Stimulated activated memory B cell treated with anti-CD40 and anti-IgM and Interleukin-4, amounts not matched to agents 10 μg/mL and 1 μg/mL and 100 μg/mL, for 72 hours (primary cell): Measurements from ENCODE around the gene FLNA.
"Not testable (repeated sequence)": the region's sequence is repeated elsewhere in the genome, so short reads cannot be mapped to it uniquely, and the experiment has no call there.

Experiments
- ATAC-seq: fragments of 150-1000 bp; cut with Tn5 transposase; 2 replicates; pipeline ENCODE4 v1.10.0; 2021
- H3K27ac Mint-ChIP-seq: one replicate; pipeline ENCODE4 v1.8.0; 2022; ENCODE audit warnings: mild to moderate bottlenecking, mixed read lengths
- H3K27me3 Mint-ChIP-seq: one replicate; pipeline ENCODE4 v1.8.0; 2022; ENCODE audit warnings: mixed read lengths
- H3K36me3 Mint-ChIP-seq: one replicate; pipeline ENCODE4 v1.8.0; 2022; ENCODE audit warnings: mixed read lengths
- H3K4me1 Mint-ChIP-seq: one replicate; pipeline ENCODE4 v1.8.0; 2022; ENCODE audit warnings: mixed read lengths
- H3K4me3 Mint-ChIP-seq: one replicate; pipeline ENCODE4 v1.8.0; 2022; ENCODE audit warnings: mild to moderate bottlenecking, moderate library complexity, mixed read lengths
- H3K9me3 Mint-ChIP-seq: one replicate; pipeline ENCODE4 v1.8.0; 2022; ENCODE audit warnings: mixed read lengths

Gene FLNA

GRCh38 chrX:154349979-154350378, 24.5 kb downstream of the FLNA start:
- Mint-ChIP-seq H3K4me1 (peaks cover 28% of the 10 kb centered on the region), H3K9me3 (no peaks in the 10 kb centered on the region), H3K27me3 (no peaks in the 10 kb centered on the region), H3K4me3 (no peak overlapping the region), H3K27ac (peak overlapping the region; percentile 81), H3K36me3 (peaks cover 26% of the 10 kb centered on the region)
- no peak for ATAC-seq

GRCh38 chrX:154349359-154349935, 25.0 kb downstream of the FLNA start:
- ATAC-seq = no peak
- no peaks in the 10 kb centered on the region for H3K9me3 Mint-ChIP-seq
- peaks cover 28% of the 10 kb centered on the region for H3K4me1 Mint-ChIP-seq
- no peaks in the 10 kb centered on the region for H3K27me3 Mint-ChIP-seq
- peak overlapping the region; percentile 37 for H3K27ac Mint-ChIP-seq
- H3K4me3 Mint-ChIP-seq = no peak overlapping the region
- peaks cover 26% of the 10 kb centered on the region for H3K36me3 Mint-ChIP-seq

GRCh38 chrX:154348646-154349358, 25.6 kb downstream of the FLNA start:
- Mint-ChIP-seq H3K4me3 (no peak overlapping the region), H3K36me3 (peaks cover 19% of the 10 kb centered on the region), H3K27ac (peak overlapping the region; percentile 82), H3K9me3 (no peaks in the 10 kb centered on the region), H3K4me1 (peaks cover 28% of the 10 kb centered on the region), H3K27me3 (no peaks in the 10 kb centered on the region)
- no peak for ATAC-seq

GRCh38 chrX:154348114-154348531, 26.3 kb downstream of the FLNA start:
- ATAC-seq = no peak
- Mint-ChIP-seq H3K4me3 (no peak overlapping the region), H3K4me1 (peaks cover 28% of the 10 kb centered on the region), H3K27ac (peak overlapping the region; percentile 82), H3K9me3 (no peaks in the 10 kb centered on the region), H3K27me3 (no peaks in the 10 kb centered on the region), H3K36me3 (peaks cover 13% of the 10 kb centered on the region)

GRCh38 chrX:154343620-154344019, 30.8 kb downstream of the FLNA start:
- not testable (repeated sequence) for H3K9me3 Mint-ChIP-seq, H3K27me3 Mint-ChIP-seq, H3K36me3 Mint-ChIP-seq, H3K4me3 Mint-ChIP-seq, H3K27ac Mint-ChIP-seq, H3K4me1 Mint-ChIP-seq
- peak; percentile 52 for ATAC-seq

GRCh38 chrX:154343063-154343462, 31.4 kb downstream of the FLNA start:
- ATAC-seq = peak; percentile 24
- H3K27ac Mint-ChIP-seq, H3K4me3 Mint-ChIP-seq, H3K4me1 Mint-ChIP-seq, H3K36me3 Mint-ChIP-seq, H3K27me3 Mint-ChIP-seq, H3K9me3 Mint-ChIP-seq: not testable (repeated sequence)

- peak; percentile 86 for ATAC-seq
- not testable (repeated sequence) for H3K36me3 Mint-ChIP-seq, H3K4me3 Mint-ChIP-seq, H3K27me3 Mint-ChIP-seq, H3K4me1 Mint-ChIP-seq, H3K9me3 Mint-ChIP-seq, H3K27ac Mint-ChIP-seq
Measured at GRCh38 chrX:154341399-154342298, 32.8 kb downstream of the FLNA start.

- no peaks in the 10 kb centered on the region for H3K27me3 Mint-ChIP-seq
- ATAC-seq = peak; percentile 36
- peak overlapping the region; percentile 89 for H3K27ac Mint-ChIP-seq
- H3K9me3 Mint-ChIP-seq = no peaks in the 10 kb centered on the region
- no peaks in the 10 kb centered on the region for H3K36me3 Mint-ChIP-seq
- no peak overlapping the region for H3K4me3 Mint-ChIP-seq
- H3K4me1 Mint-ChIP-seq = peaks cover 25% of the 10 kb centered on the region
Measured at GRCh38 chrX:154334496-154334895, 39.9 kb downstream of the FLNA start.

- Mint-ChIP-seq H3K36me3 (no peaks in the 10 kb centered on the region), H3K9me3 (no peaks in the 10 kb centered on the region), H3K27ac (peak overlapping the region; percentile 89), H3K27me3 (no peaks in the 10 kb centered on the region), H3K4me3 (peak overlapping the region; percentile 51), H3K4me1 (peaks cover 25% of the 10 kb centered on the region)
- peak; percentile 87 for ATAC-seq
Measured at GRCh38 chrX:154333837-154334271, 40.6 kb downstream of the FLNA start.

- peaks cover 25% of the 10 kb centered on the region for H3K4me1 Mint-ChIP-seq
- no peaks in the 10 kb centered on the region for H3K27me3 Mint-ChIP-seq
- H3K36me3 Mint-ChIP-seq = no peaks in the 10 kb centered on the region
- H3K4me3 Mint-ChIP-seq = no peak overlapping the region
- H3K9me3 Mint-ChIP-seq = no peaks in the 10 kb centered on the region
- H3K27ac Mint-ChIP-seq = peak overlapping the region; percentile 89
- ATAC-seq = no peak
Measured at GRCh38 chrX:154333116-154333515, 41.3 kb downstream of the FLNA start.

- H3K4me1 Mint-ChIP-seq = peaks cover 27% of the 10 kb centered on the region
- no peaks in the 10 kb centered on the region for H3K27me3 Mint-ChIP-seq
- peak overlapping the region; percentile 89 for H3K27ac Mint-ChIP-seq
- no peak for ATAC-seq
- no peak overlapping the region for H3K4me3 Mint-ChIP-seq
- H3K9me3 Mint-ChIP-seq = no peaks in the 10 kb centered on the region
- no peaks in the 10 kb centered on the region for H3K36me3 Mint-ChIP-seq
Measured at GRCh38 chrX:154332561-154332960, 41.9 kb downstream of the FLNA start.

- Mint-ChIP-seq H3K27me3 (no peaks in the 10 kb centered on the region), H3K4me1 (peaks cover 35% of the 10 kb centered on the region), H3K27ac (no peak overlapping the region), H3K36me3 (no peaks in the 10 kb centered on the region), H3K9me3 (no peaks in the 10 kb centered on the region), H3K4me3 (no peak overlapping the region)
- ATAC-seq = no peak
Measured at GRCh38 chrX:154329294-154329693, 45.1 kb downstream of the FLNA start.

- Mint-ChIP-seq H3K4me3 (no peak overlapping the region), H3K27ac (no peak overlapping the region)
- ATAC-seq = no peak
Measured at GRCh38 chrX:154328646-154329045, 45.8 kb downstream of the FLNA start.

GRCh38 chrX:154327038-154327820, 47.2 kb downstream of the FLNA start:
- Mint-ChIP-seq H3K4me3 (no peak overlapping the region), H3K27ac (no peak overlapping the region), H3K9me3 (no peaks in the 10 kb centered on the region), H3K36me3 (no peaks in the 10 kb centered on the region), H3K4me1 (peaks cover 38% of the 10 kb centered on the region), H3K27me3 (no peaks in the 10 kb centered on the region)
- ATAC-seq = peak; percentile 77

More at GRCh38 chrX:154328646-154329045, 45.8 kb downstream of the FLNA start:
- Mint-ChIP-seq H3K4me1 (peaks cover 33% of the 10 kb centered on the region), H3K27me3 (no peaks in the 10 kb centered on the region), H3K9me3 (no peaks in the 10 kb centered on the region), H3K36me3 (no peaks in the 10 kb centered on the region)

- H3K4me1 Mint-ChIP-seq = peaks cover 52% of the 10 kb centered on the region
- H3K9me3 Mint-ChIP-seq = no peaks in the 10 kb centered on the region
- H3K4me3 Mint-ChIP-seq = no peak overlapping the region
- H3K27me3 Mint-ChIP-seq = no peaks in the 10 kb centered on the region
- ATAC-seq = no peak
- no peaks in the 10 kb centered on the region for H3K36me3 Mint-ChIP-seq
- H3K27ac Mint-ChIP-seq = peak overlapping the region; percentile 30
Measured at GRCh38 chrX:154325541-154325940, 48.9 kb downstream of the FLNA start.
